CD4-positive, alpha-beta T cell treated with Interleukin-21 for 1 hour (primary cell): ENCODE measurements around the gene SYT12.
"Not testable (repeated sequence)": the region's sequence is repeated elsewhere in the genome, so short reads cannot be mapped to it uniquely, and the experiment has no call there.

Source experiments
- DNase-seq: peaks from one replicate; pipeline ENCODE4 v3.0.0-alpha.2; 2020

Gene SYT12, protein sequence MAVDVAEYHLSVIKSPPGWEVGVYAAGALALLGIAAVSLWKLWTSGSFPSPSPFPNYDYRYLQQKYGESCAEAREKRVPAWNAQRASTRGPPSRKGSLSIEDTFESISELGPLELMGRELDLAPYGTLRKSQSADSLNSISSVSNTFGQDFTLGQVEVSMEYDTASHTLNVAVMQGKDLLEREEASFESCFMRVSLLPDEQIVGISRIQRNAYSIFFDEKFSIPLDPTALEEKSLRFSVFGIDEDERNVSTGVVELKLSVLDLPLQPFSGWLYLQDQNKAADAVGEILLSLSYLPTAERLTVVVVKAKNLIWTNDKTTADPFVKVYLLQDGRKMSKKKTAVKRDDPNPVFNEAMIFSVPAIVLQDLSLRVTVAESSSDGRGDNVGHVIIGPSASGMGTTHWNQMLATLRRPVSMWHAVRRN

DNA sequence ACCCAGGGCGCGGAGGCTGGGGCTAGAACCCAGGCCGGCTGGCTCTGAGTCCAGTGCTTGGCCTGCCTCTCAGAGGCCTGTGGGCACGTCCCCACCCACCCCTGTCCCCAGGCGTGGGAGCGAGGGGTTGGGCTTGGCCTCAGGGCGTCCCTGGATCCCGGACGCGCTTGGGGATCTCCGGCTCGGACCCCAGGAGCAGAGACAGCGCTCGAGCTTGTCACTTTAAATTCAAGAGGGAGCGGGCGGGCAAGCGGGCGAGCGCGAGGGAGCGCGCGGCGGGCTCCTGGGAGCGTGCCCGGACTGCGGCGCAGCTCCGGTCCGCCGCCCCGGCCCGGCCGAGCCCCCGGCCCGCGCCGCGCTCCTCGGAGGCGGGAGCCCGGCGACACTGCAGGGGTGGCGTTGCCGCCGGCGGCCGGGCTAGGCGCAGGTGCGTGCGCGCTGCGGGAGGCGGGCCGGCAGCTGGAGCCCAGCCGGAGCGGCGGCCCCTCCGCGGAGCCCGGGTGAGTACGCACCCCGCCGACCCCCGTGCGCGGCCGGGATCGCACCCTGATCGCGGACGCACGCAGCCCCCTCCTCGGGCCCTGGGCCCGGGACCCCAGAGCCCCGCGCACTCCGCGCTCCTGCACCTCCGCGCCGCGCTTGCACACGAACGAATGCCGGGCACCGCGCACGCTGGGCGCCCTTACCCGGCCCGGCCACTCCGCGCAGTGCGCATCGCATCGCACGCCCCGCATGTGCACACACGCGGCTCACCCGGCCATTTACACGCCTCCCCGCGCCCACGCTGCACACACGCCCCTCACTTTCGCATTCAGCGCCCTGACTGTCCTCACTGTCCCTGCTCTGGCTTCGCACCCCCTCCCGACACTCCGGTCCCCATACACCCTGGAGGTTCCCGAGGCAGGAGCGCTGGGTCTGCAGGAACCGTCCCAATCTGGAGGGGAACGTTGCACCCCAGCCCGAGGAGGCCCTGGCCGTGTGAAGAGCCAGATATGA, at the start of gene SYT12:
TSS of gene SYT12 (plus strand) at position 174 of the 996 bp plus-strand sequence. CDS start 7,011 bp downstream, outside the sequence.
- DNase-seq = no peak

DNA sequence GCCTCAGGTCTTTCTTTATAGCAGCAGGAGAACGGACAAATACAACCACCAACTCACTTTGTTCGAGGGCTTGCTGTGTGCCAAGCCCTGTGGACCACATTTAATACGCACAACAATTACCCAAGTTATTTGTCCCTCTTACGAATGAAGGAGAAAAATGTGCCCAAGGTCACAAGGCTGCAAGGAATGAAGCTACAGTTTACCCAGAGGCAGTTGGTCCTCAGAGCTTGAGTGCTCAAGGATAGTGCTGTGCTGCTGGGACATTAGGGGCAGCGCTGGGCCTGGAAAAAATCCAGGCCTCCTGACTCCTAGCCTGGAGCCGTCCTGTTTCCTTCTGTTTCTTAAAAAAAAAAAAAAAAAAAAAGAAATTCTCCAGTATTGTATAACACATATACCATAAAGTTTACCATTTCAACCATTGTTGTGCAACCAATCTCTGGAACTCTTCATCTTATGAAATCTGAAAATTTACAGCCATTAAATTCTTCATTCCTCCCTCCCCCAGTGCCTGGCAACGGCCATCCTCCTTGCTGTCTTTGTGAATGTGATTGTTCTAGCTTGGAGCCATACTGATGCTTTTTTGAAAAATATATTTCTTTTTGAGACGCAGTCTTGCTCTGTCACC, 48.9 kb upstream of the SYT12 start:
- DNase-seq = no peak

DNA sequence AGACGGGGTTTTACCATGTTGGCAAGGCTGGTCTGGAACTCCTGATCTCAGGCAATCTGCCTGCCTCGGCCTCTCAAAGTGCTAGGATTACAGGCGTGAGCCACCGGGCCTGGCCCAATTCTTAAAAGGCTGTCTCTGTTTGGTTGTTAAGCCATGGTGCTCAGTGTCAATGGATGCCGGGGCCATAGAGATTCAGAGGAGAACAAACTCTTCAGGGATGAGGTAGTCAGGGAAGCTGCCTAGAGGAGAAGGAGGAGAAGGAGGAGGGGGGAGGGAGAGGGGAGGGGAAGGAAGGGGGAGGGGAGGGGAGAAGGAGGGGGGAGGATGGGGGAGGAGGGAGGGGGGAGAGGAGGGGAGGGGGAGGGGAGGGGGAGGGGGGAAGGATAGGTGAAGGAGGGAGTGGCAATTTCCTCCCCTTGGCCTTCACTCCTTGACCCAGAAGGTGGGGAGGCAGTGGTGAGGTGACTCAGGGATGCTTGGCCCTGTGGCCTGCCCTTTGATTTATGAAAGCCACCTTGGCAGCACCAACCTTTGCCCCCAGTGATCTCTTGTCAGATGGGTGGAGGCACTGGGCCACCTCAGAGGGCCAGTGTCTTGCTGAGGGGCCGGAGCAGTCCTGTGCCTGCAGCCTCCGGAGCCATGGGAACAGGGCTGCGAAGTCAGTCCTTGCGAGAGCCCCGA, 48.1 kb upstream of the SYT12 start, which contains the start of gene C11orf86:
TSS of gene C11orf86 (plus strand) at position 581 of the 681 bp plus-strand sequence. CDS start at position 640, 59 bp downstream.
- DNase-seq = no peak

DNA sequence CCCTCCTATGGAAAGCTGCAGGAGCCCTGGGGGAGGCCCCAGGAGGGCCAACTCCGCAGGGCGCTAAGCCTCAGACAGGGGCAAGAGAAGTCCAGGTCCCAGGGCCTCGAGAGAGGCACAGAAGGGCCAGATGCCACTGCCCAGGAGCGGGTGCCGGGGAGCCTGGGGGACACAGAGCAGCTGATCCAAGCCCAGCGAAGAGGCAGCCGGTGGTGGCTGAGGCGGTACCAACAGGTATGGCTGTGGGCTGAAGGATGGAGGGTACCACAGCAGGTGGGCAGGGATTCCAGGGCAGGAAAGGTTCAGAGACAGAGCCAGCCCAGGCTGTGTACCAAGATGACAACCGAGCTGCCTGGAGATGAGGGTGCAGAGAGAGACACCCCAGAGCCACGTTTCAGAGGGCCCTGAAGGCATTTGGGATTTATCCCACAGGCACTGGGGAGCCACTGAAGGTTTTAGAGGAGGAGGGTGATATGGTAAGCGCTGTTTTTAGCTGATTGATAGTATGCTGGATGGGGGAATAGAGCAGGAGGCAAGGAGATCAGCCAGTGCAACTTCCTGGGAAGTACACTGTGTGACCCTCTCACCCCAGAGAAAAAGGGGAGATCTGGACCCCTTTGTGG, 47.4 kb upstream of the SYT12 start:
- DNase-seq = no peak

DNA sequence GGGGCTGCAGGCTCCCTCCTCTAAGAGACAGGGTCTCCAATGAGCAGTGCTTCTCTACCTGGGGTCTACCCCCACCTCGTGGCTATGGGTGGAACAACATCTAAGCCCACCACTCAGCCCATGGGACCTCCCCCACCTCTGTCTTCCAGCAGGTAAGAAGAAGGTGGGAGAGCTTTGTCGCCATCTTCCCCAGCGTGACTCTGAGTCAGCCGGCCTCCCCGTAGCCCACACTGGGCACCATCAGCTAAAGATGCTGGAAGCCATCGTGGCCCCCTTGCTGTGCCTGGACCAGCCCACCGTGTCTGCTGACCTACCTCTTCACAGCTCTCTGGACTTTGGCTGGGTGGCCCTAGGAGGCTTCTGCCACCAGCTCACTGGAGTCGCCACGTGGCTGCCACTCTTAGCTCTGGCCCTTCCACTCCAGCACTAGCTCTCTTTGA, 46.9 kb upstream of the SYT12 start:
- no peak for DNase-seq

DNA sequence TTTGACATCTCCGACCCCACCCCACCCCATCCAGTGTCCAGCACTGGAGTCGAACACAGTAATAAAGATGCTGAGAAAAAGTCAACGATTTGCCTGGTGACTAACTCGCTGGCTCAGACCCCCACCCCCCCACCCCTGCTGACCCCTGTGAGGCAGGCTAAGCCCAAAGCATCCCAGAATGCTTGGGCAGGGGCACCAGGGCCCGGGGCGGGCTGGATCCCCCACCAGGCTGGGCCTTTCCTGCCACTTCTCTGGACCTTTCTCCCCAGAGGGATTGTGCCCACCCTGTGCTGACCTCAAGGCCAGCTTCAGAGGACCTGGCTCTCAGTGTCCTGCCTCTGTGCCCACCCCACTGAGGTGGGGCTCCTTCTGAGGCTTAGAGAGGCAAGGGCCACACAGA, 46.0 kb upstream of the SYT12 start:
- no peak for DNase-seq

DNA sequence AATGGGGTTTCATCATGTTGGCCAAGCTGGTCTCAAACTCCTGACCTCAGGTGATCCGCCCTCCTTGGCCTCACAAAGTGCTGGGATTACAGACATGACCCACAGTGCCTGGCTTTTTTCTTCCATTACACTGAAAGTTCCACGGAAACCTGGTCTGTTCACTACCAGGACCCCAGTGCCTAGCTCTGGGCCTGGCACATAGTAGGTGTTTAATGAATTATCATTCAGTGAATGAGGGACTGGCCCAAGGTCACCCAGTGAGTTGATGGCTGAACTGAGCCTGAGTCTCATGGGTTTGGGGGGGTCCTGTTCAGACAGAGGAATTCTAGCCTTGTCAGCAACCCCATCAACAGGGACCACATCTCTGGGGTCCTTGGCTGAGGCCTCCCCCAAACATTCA, 44.7 kb upstream of the SYT12 start:
- no peak for DNase-seq

DNA sequence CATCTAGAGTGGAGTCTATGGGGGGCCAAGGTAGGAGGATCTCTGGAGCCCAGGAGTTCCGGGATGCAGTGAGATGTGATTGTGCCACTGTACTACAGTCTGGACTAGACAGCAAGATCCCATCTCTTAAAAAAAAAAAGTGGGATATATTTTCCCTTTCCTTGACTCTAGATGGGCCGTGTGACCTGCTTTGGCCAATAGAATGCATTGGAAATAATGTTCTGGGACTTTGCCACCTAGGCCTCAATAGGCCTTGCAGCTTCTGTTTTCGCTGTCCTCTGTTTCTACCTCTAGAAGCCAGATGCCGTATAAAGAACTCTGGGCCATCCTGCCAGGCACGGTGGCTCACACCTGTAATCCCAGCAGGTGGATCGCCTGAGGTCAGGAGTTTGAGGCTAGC, 44.2 kb upstream of the SYT12 start:
- DNase-seq = no peak

DNA sequence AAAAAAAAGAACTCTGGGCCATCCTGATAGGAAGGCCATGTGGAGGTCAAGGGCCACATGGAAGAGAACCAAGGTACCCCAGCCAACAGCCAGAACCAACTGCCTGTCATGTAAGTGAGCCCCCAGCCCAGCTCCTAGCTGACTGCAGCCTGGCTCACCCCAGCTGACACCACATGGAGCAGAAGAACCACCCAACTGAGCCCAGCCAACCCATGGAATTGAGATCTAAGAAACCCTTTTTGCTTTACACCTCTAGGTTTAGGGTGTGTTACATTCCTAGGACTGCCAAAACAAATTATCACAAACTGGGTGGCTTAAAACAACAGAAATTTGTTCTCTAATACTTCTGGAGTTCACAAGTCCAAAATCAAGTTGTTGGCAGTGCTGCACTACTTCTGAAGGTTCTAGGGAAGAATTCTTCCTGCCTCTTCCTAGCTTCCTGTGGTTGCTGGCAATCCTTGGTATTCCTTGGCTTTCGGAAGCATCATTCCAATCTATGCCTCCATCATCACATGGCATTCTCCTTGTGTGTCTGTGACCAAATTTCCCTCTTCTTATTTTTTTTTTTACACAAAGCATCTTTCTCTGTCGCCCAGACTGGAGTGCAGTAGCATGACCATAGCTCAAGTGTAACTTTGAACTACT, 43.5 kb upstream of the SYT12 start:
- no peak for DNase-seq

DNA sequence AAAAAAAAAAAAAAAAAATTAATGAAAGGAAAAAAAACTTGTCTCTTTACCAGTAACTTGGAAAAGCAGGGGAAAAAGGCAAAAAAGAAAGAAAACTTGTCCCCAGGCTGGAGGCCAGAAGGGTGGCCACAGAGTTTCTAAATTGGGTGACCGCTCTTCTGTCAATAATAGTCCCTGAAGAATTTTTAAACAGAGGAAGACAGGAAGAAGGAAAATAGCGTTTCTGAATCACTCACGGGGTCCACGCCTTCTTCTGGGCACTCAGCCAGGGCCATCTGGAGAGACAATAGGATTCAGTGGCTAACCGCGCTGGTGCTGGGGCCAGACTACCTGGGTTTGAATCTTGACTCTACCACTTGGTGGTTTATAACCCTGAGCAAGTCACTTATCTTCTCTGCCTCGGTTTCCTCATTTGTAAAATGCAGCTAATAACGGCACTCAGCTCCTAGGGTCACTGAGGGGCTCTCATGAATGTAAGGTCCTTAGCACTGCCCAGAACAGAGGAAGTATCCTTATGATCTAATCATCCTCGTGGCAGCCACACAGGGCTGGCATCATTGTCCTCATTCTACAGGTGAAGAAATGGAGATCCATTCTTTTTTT, 40.9 kb upstream of the SYT12 start:
- DNase-seq = no peak

DNA sequence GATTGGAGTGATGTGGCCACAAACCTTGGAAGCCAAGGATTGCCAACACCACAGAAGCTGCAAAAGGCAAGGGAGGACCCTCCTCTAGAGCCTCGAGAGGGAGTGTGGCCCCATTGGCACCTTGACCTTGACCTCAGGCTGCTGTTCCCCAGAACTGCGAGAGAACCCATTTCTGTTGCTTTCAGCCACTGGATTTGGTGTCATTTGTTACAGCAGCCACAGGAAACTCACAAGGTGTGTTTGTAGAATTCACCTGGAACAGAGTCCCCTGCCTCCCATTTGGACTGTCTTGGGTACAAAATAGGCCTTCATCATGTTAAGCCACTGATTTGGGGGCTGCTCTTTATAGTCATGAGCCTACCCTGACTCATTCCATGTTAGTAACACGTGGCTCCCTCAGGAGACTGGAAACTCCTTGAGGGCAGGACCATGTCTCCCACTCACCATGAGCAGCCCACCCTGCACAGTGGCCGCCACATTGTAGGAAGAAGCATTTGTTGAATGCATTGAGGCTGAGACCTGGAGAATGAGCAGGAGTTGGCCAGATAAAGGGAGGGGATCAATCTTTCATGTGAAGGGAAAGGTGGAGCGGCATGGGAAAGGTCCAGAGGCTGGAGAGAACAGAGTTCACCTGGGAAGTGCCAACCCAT, 39.5 kb upstream of the SYT12 start:
- DNase-seq = no peak

DNA sequence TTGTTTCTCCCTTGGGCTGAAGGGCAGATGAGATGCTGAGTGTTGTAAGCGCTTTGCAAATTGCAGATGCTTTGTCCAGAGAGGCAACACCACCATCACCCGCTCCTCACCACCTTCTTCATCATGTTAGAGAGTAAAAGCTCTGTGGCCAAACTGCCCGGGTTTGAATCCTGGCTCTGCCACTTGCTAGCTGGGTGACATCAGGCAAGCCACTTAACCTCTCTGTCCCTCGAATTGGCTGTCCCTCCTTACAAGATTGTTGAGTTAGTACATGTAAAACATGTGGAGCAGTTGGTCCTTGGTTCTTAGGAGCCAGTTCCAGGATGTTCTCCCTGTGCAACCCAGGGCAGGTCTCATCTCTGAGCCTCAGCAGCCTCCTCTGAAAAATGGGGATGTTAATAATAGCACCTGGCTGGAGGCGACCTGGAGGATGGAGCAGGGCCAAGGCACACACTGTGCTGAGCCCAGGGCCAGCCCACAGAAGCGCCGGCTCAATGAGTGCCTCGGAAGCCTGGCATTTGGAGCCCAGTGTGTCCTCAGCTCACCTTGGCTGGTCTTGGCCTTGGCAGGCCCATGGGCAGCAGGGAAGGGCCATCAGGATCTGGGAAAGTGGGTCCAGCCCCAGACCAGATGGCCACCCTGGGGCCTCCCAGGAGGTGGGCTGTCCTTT, 37.3 kb upstream of the SYT12 start:
- no peak for DNase-seq

DNA sequence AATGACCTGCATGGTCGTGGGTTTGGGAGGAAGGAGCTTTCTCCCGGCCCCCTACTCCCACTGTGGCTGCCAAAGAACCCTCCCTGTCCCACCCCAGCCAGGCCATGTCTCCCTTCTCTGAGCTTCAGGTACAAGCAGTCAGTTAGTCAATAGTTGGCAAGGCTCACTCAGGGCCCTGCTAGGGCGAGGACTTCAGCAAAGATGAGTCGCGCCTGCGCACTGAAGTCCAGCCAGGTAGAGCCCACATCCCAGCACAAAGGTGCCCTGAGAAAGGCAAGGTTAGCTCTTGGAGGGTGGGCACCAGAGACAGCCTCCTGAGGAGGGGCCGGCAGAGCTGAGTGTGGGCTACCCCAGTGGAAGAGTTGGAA, 36.8 kb upstream of the SYT12 start:
- no peak for DNase-seq

DNA sequence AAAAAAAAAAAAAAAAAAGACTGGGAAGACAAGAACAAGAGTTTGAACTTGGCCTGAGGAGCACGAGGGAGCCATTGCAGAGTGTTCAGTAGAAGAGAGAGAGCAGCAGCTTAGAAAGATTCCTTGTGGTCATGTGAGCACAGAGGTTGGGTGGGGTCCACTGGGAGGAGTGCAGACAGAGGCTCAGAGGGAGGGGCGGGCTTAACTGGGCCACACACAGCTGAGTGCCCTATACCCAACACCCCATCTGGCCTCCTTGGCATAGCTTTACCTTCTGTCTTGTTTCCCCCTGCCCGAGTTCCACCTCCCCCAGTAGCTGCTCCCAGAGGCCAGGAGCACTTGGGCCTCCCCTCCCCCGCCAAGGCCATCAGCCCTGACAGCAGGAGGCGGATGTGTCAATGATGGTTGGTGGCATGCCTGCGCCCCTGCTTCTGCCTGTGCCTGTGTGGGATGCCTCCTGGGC, 35.7 kb upstream of the SYT12 start:
- DNase-seq = no peak

DNA sequence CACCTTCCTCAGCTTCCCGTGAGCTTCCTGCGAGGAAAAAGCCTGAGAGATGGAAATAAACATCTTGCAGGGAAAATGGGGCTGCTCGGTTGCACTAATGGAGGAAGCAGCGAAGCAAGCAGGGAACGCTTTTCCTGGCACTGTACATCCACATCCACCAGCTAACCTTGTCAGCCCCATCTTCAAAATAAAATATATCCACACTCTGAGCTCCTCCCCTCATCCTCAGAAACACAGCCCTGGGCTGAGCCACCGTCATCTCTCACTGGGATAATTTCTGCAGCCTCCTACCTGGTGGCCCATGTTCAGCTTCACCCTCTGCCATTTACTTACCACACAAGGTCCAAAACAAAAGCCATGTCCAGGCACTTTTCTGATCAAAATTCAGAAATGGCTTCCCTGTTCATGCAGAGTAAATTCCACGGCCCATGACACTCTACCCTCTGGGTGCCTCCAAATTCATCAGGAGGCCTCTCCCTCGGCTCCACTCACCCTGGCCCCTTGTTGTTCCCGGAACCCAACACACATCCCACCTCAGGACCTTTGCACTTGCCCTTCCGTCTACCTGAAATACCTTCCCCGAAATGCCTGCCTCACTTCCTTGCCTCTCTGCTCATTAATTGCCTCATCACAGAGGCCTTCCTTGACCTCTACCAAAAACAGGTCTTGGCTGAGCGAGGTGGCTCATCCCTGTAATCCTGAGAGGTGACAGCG, 34.9 kb upstream of the SYT12 start:
- no peak for DNase-seq

DNA sequence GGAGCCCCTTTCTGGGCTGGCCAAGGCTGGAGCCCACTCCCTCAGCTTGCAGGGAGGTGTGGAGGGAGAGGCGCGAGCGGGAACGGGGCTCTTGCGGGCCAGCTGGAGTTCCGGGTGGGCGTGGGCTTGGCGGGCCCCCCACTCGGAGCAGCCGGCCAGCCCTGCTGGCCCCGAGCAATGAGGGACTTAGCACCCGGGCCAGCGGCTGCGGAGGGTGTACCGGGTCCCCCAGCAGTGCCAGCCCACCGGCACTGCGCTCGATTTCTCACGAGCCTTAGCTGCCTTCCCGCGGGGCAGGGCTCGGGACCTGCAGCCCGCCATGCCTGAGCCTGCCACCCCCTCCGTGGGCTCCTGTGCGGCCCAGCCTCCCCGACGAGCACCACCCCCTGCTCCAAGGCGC, 34.2 kb upstream of the SYT12 start:
- not testable (repeated sequence) for DNase-seq

DNA sequence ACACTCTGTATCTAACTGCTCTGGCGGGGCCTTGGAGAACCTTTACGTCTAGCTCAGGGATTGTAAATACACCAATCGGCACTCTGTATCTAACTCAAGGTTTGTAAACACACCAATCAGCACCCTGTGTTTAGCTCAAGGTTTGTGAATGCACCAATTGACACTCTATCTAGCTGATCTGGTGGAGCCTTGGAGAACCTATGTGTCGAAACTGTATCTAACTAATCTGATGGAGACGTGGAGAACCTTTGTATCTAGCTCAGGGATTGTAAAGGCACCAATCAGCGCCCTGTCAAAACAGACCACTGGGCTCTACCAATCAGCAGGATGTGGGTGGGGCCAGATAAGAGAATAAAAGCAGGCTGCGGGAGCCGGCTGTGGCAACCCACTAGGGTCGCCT, 33.6 kb upstream of the SYT12 start:
- not testable (repeated sequence) for DNase-seq

DNA sequence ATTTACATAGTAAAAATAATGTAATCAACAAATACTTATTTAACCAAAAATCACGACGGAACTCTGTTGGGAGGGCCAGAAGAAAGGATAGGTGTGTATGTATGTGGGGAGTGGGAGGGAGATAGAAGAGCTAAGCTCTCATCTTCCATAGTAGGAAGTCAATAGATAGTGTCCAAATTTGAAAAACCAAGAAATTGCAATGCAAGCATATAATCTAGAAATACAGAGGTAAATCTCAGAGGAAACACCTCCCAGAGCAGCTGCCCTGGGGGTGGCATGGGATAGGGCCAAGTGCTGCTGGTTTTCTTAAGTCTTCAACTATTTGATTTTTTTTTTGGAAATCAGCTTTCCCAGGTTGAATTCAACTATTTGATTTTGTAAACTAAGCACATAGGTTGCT, 30.9 kb upstream of the SYT12 start:
- DNase-seq = no peak

DNA sequence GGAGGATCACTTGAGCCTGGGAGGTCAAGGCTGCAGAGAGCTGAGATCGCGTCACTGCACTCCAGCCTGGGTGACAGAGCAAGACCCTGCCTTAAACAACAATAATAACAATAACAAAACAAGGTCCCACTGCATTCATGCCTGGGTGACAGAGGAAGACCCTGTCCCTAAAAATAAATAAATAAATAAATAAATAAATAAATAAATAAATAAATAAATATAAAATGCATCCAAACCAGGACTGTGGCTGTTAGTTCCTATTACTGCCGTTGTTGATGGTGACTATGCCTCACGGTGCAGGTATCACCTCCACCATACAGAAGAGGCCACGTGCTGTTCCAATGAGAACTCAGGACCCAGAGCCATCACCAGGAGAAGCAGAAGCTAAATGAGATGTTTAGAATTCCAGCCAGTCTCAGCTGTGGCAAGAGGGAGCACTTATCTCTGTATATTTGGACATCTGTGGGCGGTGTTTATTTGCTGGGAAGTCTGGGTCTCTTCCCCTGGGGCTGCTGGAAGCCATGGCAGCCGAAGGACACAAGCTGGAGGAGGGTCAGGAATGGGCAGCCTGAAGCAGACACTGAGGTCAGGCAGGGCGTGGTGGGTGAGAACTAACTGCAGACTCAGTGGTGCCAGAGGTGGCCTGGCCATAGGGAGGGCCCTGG, 26.2 kb upstream of the SYT12 start:
- no peak for DNase-seq
